Loucy (cell line): ENCODE results near the gene COL25A1.

Source experiments
- H2AFZ ChIP-seq: fragments of 200-600 bp; sonication (generic); 2 replicates; pipeline ENCODE4 v1.6.0; 2016; ENCODE audit warnings: antibody characterized with exemption, mild to moderate bottlenecking, low read length, moderate library complexity
- H3F3A ChIP-seq: fragments of 200-600 bp; 2 replicates; pipeline ENCODE4 v1.6.0; 2016; ENCODE audit warnings: antibody characterized with exemption, low read depth, mild to moderate bottlenecking
- H3K27me3 ChIP-seq: fragments of 200-600 bp; sonication (generic); 2 replicates; pipeline ENCODE4 v1.6.1; 2014; ENCODE audit warnings: low read length, mild to moderate bottlenecking; ENCODE audit not compliant: insufficient read depth, poor library complexity, severe bottlenecking
- H3K36me3 ChIP-seq: fragments of 200-600 bp; sonication (generic); 2 replicates; pipeline ENCODE4 v1.6.1; 2016; ENCODE audit warnings: low read length; ENCODE audit not compliant: insufficient read depth
- H3K4me1 ChIP-seq: fragments of 200-600 bp; sonication (generic); 2 replicates; pipeline ENCODE4 v1.5.1; 2014; ENCODE audit warnings: low read length, mild to moderate bottlenecking; ENCODE audit not compliant: insufficient read depth, poor library complexity, severe bottlenecking
- H3K4me2 ChIP-seq: fragments of 200-600 bp; sonication (generic); 2 replicates; pipeline ENCODE4 v1.6.0; 2014; ENCODE audit warnings: antibody characterized with exemption, low read length, low read depth, mild to moderate bottlenecking; ENCODE audit not compliant: poor library complexity, severe bottlenecking
- H3K4me3 ChIP-seq: fragments of 200-600 bp; sonication (generic); 2 replicates; pipeline ENCODE4 v1.5.1; 2014; ENCODE audit warnings: low read length, mild to moderate bottlenecking, mixed read lengths; ENCODE audit not compliant: poor library complexity, severe bottlenecking
- H3K79me2 ChIP-seq: fragments of 200-600 bp; sonication (generic); 2 replicates; pipeline ENCODE4 v1.6.1; 2014; ENCODE audit warnings: low read length; ENCODE audit not compliant: insufficient read depth
- H3K9ac ChIP-seq: fragments of 200-600 bp; sonication (generic); 2 replicates; pipeline ENCODE4 v1.6.0; 2014; ENCODE audit warnings: mild to moderate bottlenecking, low read depth, low read length, moderate library complexity; ENCODE audit not compliant: poor library complexity, severe bottlenecking
- H3K9me2 ChIP-seq: fragments of 200-600 bp; sonication (generic); replicated peaks from 2 replicates; pipeline ENCODE4 v1.6.1; 2016; ENCODE audit warnings: low read depth, low read length, mixed read lengths
- H3K9me3 ChIP-seq: fragments of 200-600 bp; sonication (generic); 2 replicates; pipeline ENCODE4 v1.6.1; 2014; ENCODE audit warnings: mild to moderate bottlenecking, antibody characterized with exemption, low read length, low read depth; ENCODE audit not compliant: insufficient read depth
- H4K20me1 ChIP-seq: fragments of 200-600 bp; sonication (generic); 2 replicates; pipeline ENCODE4 v1.6.0; 2014; ENCODE audit warnings: antibody characterized with exemption, low read length, mild to moderate bottlenecking; ENCODE audit not compliant: insufficient read depth, poor library complexity, severe bottlenecking
- EZH2phosphoT487 ChIP-seq: fragments of 200-600 bp; IDR thresholded peaks from 2 replicates; pipeline ENCODE4 v1.6.1; 2018; ENCODE audit warnings: antibody characterized with exemption, mild to moderate bottlenecking, moderate library complexity, borderline replicate concordance
- TF ChIP-seq, protein P1 (sequence below): fragments of 200-600 bp; sonication (generic); conservative IDR thresholded peaks from 2 replicates; pipeline ENCODE4 v1.5.1; 2014; ENCODE audit warnings: mild to moderate bottlenecking, antibody characterized with exemption, low read length

COL25A1 gene

DNA sequence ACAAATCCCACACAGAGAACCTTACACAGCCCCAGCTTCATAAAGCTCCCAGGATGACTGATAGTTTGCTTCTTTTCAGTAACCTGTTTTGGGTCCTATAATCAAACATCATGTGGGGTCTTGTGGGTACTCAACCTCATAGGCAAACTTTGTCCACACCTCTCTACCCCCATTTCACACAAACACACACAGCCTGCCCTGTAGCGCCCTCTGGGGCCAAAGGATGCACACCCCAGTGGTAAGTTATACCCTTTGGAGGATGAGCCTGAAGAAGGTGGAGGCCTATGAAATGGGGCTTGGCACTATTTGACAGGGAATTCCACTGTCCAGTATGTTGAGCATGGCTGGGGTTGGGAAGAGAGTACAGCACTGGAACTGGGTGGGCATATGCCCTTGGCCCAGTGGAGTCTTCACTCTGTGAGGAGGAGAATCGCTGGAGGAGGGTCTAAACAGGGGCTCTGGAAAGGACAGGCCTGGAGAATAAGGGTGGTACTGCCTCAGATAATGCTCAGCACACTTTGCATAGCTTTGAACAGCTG, 30.5 kb upstream of the COL25A1 start:
- Histone ChIP-seq H3K4me3 (no peak overlapping the region), H3K4me2 (no peak overlapping the region), H3K9ac (no peak overlapping the region), H3K79me2 (no peaks in the 10 kb centered on the region), H3F3A (no peaks in the 10 kb centered on the region), H3K27me3 (no peaks in the 10 kb centered on the region), H3K36me3 (no peaks in the 10 kb centered on the region), H3K9me2 (no peaks in the 10 kb centered on the region), H2AFZ (no peak overlapping the region), H4K20me1 (no peaks in the 10 kb centered on the region), H3K4me1 (peaks cover 9% of the 10 kb centered on the region), H3K9me3 (no peaks in the 10 kb centered on the region)
- no peak for TF ChIP-seq EZH2phosphoT487
- TF ChIP-seq, protein P1, sequence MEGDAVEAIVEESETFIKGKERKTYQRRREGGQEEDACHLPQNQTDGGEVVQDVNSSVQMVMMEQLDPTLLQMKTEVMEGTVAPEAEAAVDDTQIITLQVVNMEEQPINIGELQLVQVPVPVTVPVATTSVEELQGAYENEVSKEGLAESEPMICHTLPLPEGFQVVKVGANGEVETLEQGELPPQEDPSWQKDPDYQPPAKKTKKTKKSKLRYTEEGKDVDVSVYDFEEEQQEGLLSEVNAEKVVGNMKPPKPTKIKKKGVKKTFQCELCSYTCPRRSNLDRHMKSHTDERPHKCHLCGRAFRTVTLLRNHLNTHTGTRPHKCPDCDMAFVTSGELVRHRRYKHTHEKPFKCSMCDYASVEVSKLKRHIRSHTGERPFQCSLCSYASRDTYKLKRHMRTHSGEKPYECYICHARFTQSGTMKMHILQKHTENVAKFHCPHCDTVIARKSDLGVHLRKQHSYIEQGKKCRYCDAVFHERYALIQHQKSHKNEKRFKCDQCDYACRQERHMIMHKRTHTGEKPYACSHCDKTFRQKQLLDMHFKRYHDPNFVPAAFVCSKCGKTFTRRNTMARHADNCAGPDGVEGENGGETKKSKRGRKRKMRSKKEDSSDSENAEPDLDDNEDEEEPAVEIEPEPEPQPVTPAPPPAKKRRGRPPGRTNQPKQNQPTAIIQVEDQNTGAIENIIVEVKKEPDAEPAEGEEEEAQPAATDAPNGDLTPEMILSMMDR: peak; percentile 87

DNA sequence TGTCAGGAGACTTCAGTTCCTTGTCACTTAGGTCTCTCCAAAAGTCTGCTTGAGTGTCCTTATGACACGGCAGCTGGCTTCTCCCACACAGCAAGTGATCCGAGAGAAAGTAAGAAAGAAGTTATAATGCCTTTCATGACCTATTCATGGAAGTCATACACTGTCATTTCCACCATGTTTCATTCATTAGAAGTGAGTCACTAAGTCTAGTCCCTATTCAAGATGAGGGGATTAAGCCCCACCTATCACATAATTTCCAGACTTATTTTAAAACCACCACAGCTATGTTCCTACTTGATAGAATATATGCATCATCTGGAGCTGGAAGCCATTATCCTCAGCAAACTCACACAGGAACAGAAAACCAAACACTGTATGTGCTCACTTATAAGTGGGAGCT, 25.2 kb upstream of the COL25A1 start:
- Histone ChIP-seq H3K9me2 (no peaks in the 10 kb centered on the region), H3K4me1 (no peaks in the 10 kb centered on the region), H3K9me3 (peaks cover 10% of the 10 kb centered on the region; the same call in 1 of the 2 replicates), H3K27me3 (no peaks in the 10 kb centered on the region), H4K20me1 (no peaks in the 10 kb centered on the region), H3F3A (no peaks in the 10 kb centered on the region), H2AFZ (no peak overlapping the region), H3K9ac (no peak overlapping the region), H3K79me2 (no peaks in the 10 kb centered on the region), H3K4me2 (no peak overlapping the region), H3K4me3 (no peak overlapping the region), H3K36me3 (no peaks in the 10 kb centered on the region)
- TF ChIP-seq, protein P1: no peak
- no peak for TF ChIP-seq EZH2phosphoT487

DNA sequence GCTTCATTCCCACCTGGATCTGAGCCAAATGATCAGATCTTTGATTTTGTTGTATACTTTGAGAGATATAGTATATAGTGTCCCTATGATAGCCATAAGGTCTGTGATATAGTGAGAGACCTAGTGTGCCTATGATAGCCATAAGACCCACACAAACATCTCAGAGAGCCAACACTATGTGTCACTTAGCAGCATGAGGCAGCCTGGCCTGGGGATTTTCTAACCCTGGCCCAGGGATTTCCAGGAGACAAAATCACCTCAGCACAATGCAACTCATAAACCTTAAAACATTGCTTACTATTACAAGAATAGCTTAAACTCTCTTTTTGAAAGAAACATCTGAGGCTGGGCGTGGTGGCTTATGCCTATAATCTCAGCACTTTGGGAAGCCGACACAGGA, 23.2 kb upstream of the COL25A1 start:
- Histone ChIP-seq H3K4me2 (no peak overlapping the region), H3F3A (no peaks in the 10 kb centered on the region), H3K9ac (no peak overlapping the region), H3K4me3 (no peak overlapping the region), H4K20me1 (no peaks in the 10 kb centered on the region), H3K27me3 (no peaks in the 10 kb centered on the region), H3K36me3 (no peaks in the 10 kb centered on the region), H3K4me1 (no peaks in the 10 kb centered on the region), H3K9me3 (peaks cover 16% of the 10 kb centered on the region; the same call in 1 of the 2 replicates), H2AFZ (no peak overlapping the region), H3K9me2 (no peaks in the 10 kb centered on the region), H3K79me2 (no peaks in the 10 kb centered on the region)
- TF ChIP-seq, protein P1: no peak
- no peak for TF ChIP-seq EZH2phosphoT487
